H1 (cell line): ENCODE results near the gene NOC2L. TPM values are rescaled to one million over a fixed set of nuclear protein-coding genes. Genes with fewer than 3 reads are reported as not detected.

Source experiments
- CTCF ChIA-PET: fragments of 300-600 bp; sonication (Branson Sonifier 250); formaldehyde crosslinking; loops from one replicate; lab custom pipeline; 2021; ENCODE audit not compliant: partially characterized antibody; lab: Charles Lee
- POLR2A ChIA-PET: fragments of 300-600 bp; sonication (Branson Sonifier 250); formaldehyde crosslinking; loops from one replicate; lab custom pipeline; 2021; ENCODE audit warnings: inconsistent platforms; ENCODE audit not compliant: partially characterized antibody; lab: Charles Lee
- DNase-seq, 2 experiments: peaks; one replicate each; pipeline versions ENCODE4 v3.0.0 to v3.0.0-alpha.2; 2010 to 2022; ENCODE audit warnings: low spot score in 2 of 2, low read depth in 1 of 2, mixed read lengths in 1 of 2
- FAIRE-seq: peaks from 2 replicates; lab custom pipeline; 2011; peaks lifted over from hg19 to GRCh38; lab: Jason Lieb, UNC
- H2AFZ ChIP-seq: 2 replicates; pipeline ENCODE4 v1.8.1; 2012; ENCODE audit warnings: low read length, inconsistent platforms
- H2AK5ac ChIP-seq: 2 replicates; pipeline ENCODE4 v1.6.1; 2013; ENCODE audit warnings: low read depth, low read length
- H2BK120ac ChIP-seq: replicated peaks from 2 replicates; pipeline ENCODE3; 2013; ENCODE audit warnings: low read depth, low read length, inconsistent platforms
- H2BK12ac ChIP-seq: 2 replicates; pipeline ENCODE4 v1.6.1; 2013; ENCODE audit warnings: low read depth, low read length
- H2BK15ac ChIP-seq: 2 replicates; pipeline ENCODE4 v1.6.1; 2013; ENCODE audit warnings: low read length
- H2BK20ac ChIP-seq: 2 replicates; pipeline ENCODE4 v1.6.1; 2013; ENCODE audit warnings: low read length
- H2BK5ac ChIP-seq: 2 replicates; pipeline ENCODE4 v1.6.1; 2013; ENCODE audit warnings: low read depth, low read length
- H3K14ac ChIP-seq: 2 replicates; pipeline ENCODE4 v1.6.1; 2013; ENCODE audit warnings: inconsistent platforms; ENCODE audit not compliant: insufficient read length
- H3K18ac ChIP-seq: 2 replicates; pipeline ENCODE4 v1.6.1; 2013; ENCODE audit warnings: low read length; ENCODE audit errors: extremely low read depth
- H3K23ac ChIP-seq: 2 replicates; pipeline ENCODE4 v1.6.1; 2013; ENCODE audit warnings: inconsistent platforms; ENCODE audit not compliant: insufficient read length
- H3K23me2 ChIP-seq: 2 replicates; pipeline ENCODE4 v1.6.1; 2013; ENCODE audit warnings: low read depth, low read length
- H3K27ac ChIP-seq: 2 replicates; pipeline ENCODE4 v1.6.1; 2011; ENCODE audit warnings: low read depth, low read length, inconsistent platforms
- H3K27me3 ChIP-seq, 4 experiments: replicated peaks in 1 of 4; 1 replicate in 1 of 4; 2 replicates in 3 of 4; pipeline versions ENCODE4 v1.6.1 to v1.8.1; 2011 to 2013; ENCODE audit warnings: low read length in 3 of 4, mild to moderate bottlenecking in 3 of 4, inconsistent platforms in 2 of 4, mixed read lengths in 2 of 4, moderate library complexity in 1 of 4; ENCODE audit not compliant: control insufficient read depth in 3 of 4, insufficient read depth in 3 of 4; ENCODE audit errors: extremely low read depth in 1 of 4
- H3K36me3 ChIP-seq, 4 experiments: 2 replicates each; pipeline versions ENCODE4 v1.6.1 to v1.8.1; 2011 to 2013; ENCODE audit warnings: mild to moderate bottlenecking in 4 of 4, low read length in 3 of 4, moderate library complexity in 2 of 4, control low read depth in 1 of 4, inconsistent platforms in 1 of 4; ENCODE audit not compliant: insufficient read depth in 4 of 4, control insufficient read depth in 2 of 4
- H3K4ac ChIP-seq: replicated peaks from 2 replicates; pipeline ENCODE3; 2013; ENCODE audit warnings: low read length, low read depth, mixed read lengths, inconsistent platforms; ENCODE audit not compliant: insufficient read length
- H3K4me1 ChIP-seq, 4 experiments: replicated peaks in 1 of 4; 1 replicate in 1 of 4; 2 replicates in 3 of 4; pipeline versions ENCODE4 v1.6.1 to v1.8.1; 2011 to 2013; ENCODE audit warnings: low read length in 3 of 4, inconsistent platforms in 2 of 4, mixed read lengths in 1 of 4; ENCODE audit not compliant: insufficient read depth in 4 of 4, control insufficient read depth in 3 of 4
- H3K4me2 ChIP-seq, 2 experiments: 2 replicates each; pipeline versions ENCODE4 v1.6.1 to v1.8.1; 2011 to 2013; ENCODE audit warnings: low read depth in 2 of 2, low read length in 2 of 2, control low read depth in 1 of 2, inconsistent platforms in 1 of 2, mild to moderate bottlenecking in 1 of 2; ENCODE audit not compliant: insufficient read depth in 1 of 2
- H3K4me3 ChIP-seq, 4 experiments: fragments of 200-600, 300-600 bp in 1 of 4; sonication (generic), shearing (Covaris generic), sonication (Bioruptor Twin) in 1 of 4; 2 replicates each; pipeline versions ENCODE4 v1.5.1 to v1.8.1; 2011 to 2016; ENCODE audit warnings: low read length in 4 of 4, low read depth in 3 of 4, control low read depth in 2 of 4, inconsistent platforms in 2 of 4, mild to moderate bottlenecking in 2 of 4, mixed read lengths in 1 of 4, moderate library complexity in 1 of 4; ENCODE audit not compliant: insufficient read depth in 2 of 4; ENCODE audit errors: extremely low read depth in 1 of 4
- H3K56ac ChIP-seq: replicated peaks from 2 replicates; pipeline ENCODE3; 2013; ENCODE audit warnings: low read depth, mild to moderate bottlenecking, mixed read lengths, low read length, inconsistent platforms; ENCODE audit not compliant: insufficient read length
- H3K79me1 ChIP-seq: 2 replicates; pipeline ENCODE4 v1.6.1; 2013; ENCODE audit warnings: low read depth, low read length, control low read depth
- H3K79me2 ChIP-seq, 2 experiments: 2 replicates each; pipeline versions ENCODE4 v1.6.1 to v1.8.1; 2012 to 2013; ENCODE audit warnings: low read length in 2 of 2, mild to moderate bottlenecking in 2 of 2, inconsistent platforms in 1 of 2; ENCODE audit not compliant: insufficient read depth in 2 of 2, control insufficient read depth in 1 of 2
- H3K9ac ChIP-seq, 4 experiments: replicated peaks in 1 of 4; 1 replicate in 1 of 4; 2 replicates in 3 of 4; pipeline versions ENCODE4 v1.6.1 to v1.8.1; 2011 to 2013; ENCODE audit warnings: low read depth in 3 of 4, low read length in 3 of 4, control low read depth in 2 of 4, mild to moderate bottlenecking in 2 of 4, moderate library complexity in 2 of 4, inconsistent platforms in 1 of 4; ENCODE audit errors: extremely low read depth in 1 of 4
- H3K9me3 ChIP-seq, 2 experiments: 2 replicates each; pipeline versions ENCODE4 v1.6.1 to v1.8.1; 2012 to 2013; ENCODE audit warnings: mild to moderate bottlenecking in 2 of 2, moderate library complexity in 2 of 2, control low read depth in 1 of 2, inconsistent platforms in 1 of 2, low read depth in 1 of 2, low read length in 1 of 2, mixed read lengths in 1 of 2; ENCODE audit not compliant: insufficient read depth in 2 of 2
- H4K20me1 ChIP-seq, 2 experiments: replicated peaks in 1 of 2; 2 replicates each; pipeline versions ENCODE3 to v1.8.1; 2011 to 2013; ENCODE audit warnings: inconsistent platforms in 2 of 2, low read length in 2 of 2, mild to moderate bottlenecking in 1 of 2; ENCODE audit not compliant: insufficient read depth in 2 of 2, control insufficient read depth in 1 of 2
- H4K5ac ChIP-seq: 2 replicates; pipeline ENCODE4 v1.6.1; 2013; ENCODE audit warnings: low read length, low read depth, mixed read lengths, inconsistent platforms; ENCODE audit not compliant: insufficient read length
- H4K8ac ChIP-seq: 2 replicates; pipeline ENCODE4 v1.8.0; 2013; ENCODE audit warnings: mild to moderate bottlenecking, moderate library complexity, low read length, inconsistent platforms; ENCODE audit not compliant: insufficient read depth; ENCODE audit errors: extremely low read depth
- H4K91ac ChIP-seq: replicated peaks from 2 replicates; pipeline ENCODE3; 2013; ENCODE audit warnings: low read length, mixed read lengths, inconsistent platforms; ENCODE audit not compliant: insufficient read length
- KDM4A ChIP-seq: IDR thresholded peaks from one replicate; pipeline ENCODE4 v1.7.1; 2012; ENCODE audit warnings: low read depth, mild to moderate bottlenecking, moderate library complexity, low read length, inconsistent platforms; ENCODE audit not compliant: severe bottlenecking
- MAFK ChIP-seq: IDR thresholded peaks from 2 replicates; pipeline ENCODE4 v1.6.1; 2012; ENCODE audit warnings: low read depth, mild to moderate bottlenecking, improper control_type of control experiment, low read length
- WGBS, 2 experiments: shearing (Covaris generic) in 1 of 2; methylation state at CpG; one replicate each; pipeline versions ENCODE4 v1.1.6 to v1.1.7; 2013 to 2015; ENCODE audit warnings: low lambda C conversion rate in 2 of 2, mixed read lengths in 2 of 2, inconsistent platforms in 1 of 2, low coverage in 1 of 2, missing lambda C conversion rate in 1 of 2; ENCODE audit not compliant: insufficient replicate concordance in 2 of 2, insufficient coverage in 1 of 2, insufficient read length in 1 of 2; ENCODE audit errors: extremely low coverage in 1 of 2, missing lambda C conversion rate in 1 of 2; 5-methylcytosine and 5-hydroxymethylcytosine counted together
- polyA plus RNA-seq, 7 experiments: library from polyadenylated mRNA; depleted of rRNA in 3 of 7; stranded (reverse) in 5 of 7; unstranded in 2 of 7; fragments of >200 nt in 5 of 7; fragments of 200-250 nt in 2 of 7; gene quantifications; 1 replicate in 5 of 7; 2 replicates in 1 of 7; 4 replicates in 1 of 7; pipeline versions ENCODE4 v1.2.1 to v1.2.3, GENCODE V29; 2011 to 2013; ENCODE audit warnings: missing spikeins in 2 of 7, mixed read lengths in 2 of 7
- total RNA-seq: library from RNA; stranded (reverse); fragmentation: NEBNext Ultra II Directional; extraction: Animal tissue kit (Norgen Biotek cat#: 25700); gene quantifications from 2 replicates; pipeline ENCODE4 v1.2.1, GENCODE V29; 2021

The NOC2L gene
- total and polyA plus RNA-seq, 2 of the 8 experiments (the other 6 are each of a cell fraction or from before 2014, with no cell fraction given): 74.7 to 130 TPM

- H3K9me3 ChIP-seq: no peaks in the 10 kb centered on the region
- H3K23me2 ChIP-seq: peaks cover 6% of the 10 kb centered on the region; the same call in 1 of the 2 replicates
- no peak overlapping the region for H3K18ac ChIP-seq
- H4K5ac ChIP-seq: no peak overlapping the region
- ChIA-PET POLR2A (interaction anchor here (1.2 to 3.0 kb wide), 3 partner anchors 12 to 20 kb away, joined by 3 to 20 read pairs (median 7); no protein-coding TSS in a partner anchor), CTCF (interaction anchor here (1.3 to 1.6 kb wide), 3 partner anchors 12 to 91 kb away, joined by 3 to 6 read pairs (median 5); no protein-coding TSS in a partner anchor)
- peaks cover 0 to 41% (median 22%) of the 10 kb centered on the region in 4 experiments; a peak in 6 of 7 replicates for H3K4me1 ChIP-seq
- no peak overlapping the region for H3K27ac ChIP-seq
- no peak overlapping the region for H2BK20ac ChIP-seq
- no peak overlapping the region for H3K23ac ChIP-seq
- no peak overlapping the region for H2AK5ac ChIP-seq
- DNase-seq (no peak), FAIRE-seq (no peak)
- H3K79me2 ChIP-seq: no peaks in the 10 kb centered on the region
- no peak overlapping the region for H4K91ac ChIP-seq
- no peak overlapping the region for H2BK5ac ChIP-seq
- TF ChIP-seq MAFK (no peak), KDM4A (peak; percentile 49)
- no peaks in the 10 kb centered on the region for H3K79me1 ChIP-seq
- H2AFZ ChIP-seq: no peak overlapping the region; the same call in 1 of the 2 replicates
- no peak overlapping the region for H2BK120ac ChIP-seq
- H4K20me1 ChIP-seq: peaks cover 22 to 37% of the 10 kb centered on the region in 2 experiments
- H3K14ac ChIP-seq: no peak overlapping the region
- H3K27me3 ChIP-seq: peaks cover 89 to 99% (median 97%) of the 10 kb centered on the region in 4 experiments
- H3K9ac ChIP-seq: no peak overlapping the region
- 7% methylated on average over 24 of the region's 98 CpGs; no CpG with 5 or more reads in 1 of the 2 experiments for WGBS, 2 experiments
- H2BK15ac ChIP-seq: no peak overlapping the region
- peak overlapping the region; percentile 90; the same call in 1 of the 2 replicates for H2BK12ac ChIP-seq
- H3K56ac ChIP-seq: no peak overlapping the region
- H3K4me2 ChIP-seq: peak overlapping the region; percentile 60 to 88
- peak overlapping the region; percentile 11 to 60 (median 22); a peak in 5 of 8 replicates for H3K4me3 ChIP-seq
- no peak overlapping the region for H4K8ac ChIP-seq
- peaks cover 0 to 8% (median 0%) of the 10 kb centered on the region in 4 experiments; a peak in 1 of 8 replicates for H3K36me3 ChIP-seq
- no peak overlapping the region for H3K4ac ChIP-seq
Observed at GRCh38 chr1:923991-924655, 34.9 kb downstream of the NOC2L start.
